Neural crest cell (in vitro differentiated cells): ENCODE data around the gene CSNK2B. TPM values are rescaled to one million over a fixed set of nuclear protein-coding genes. Genes with fewer than 3 reads are reported as not detected.
A peak's percentile ranks its signal among the peaks of the same experiment; 100 is the strongest.

Experiments
- DNase-seq: peaks from one replicate; pipeline ENCODE4 v3.0.0; 2021; ENCODE audit warnings: low read depth, mixed read lengths, low spot score
- H3K27ac Mint-ChIP-seq: one replicate; pipeline ENCODE4 v1.8.0; 2021; ENCODE audit warnings: mild to moderate bottlenecking, mixed read lengths; ENCODE audit not compliant: unreplicated experiment
- H3K27me3 Mint-ChIP-seq: 2 replicates; pipeline ENCODE4 v1.8.0; 2021; ENCODE audit warnings: low read depth, mild to moderate bottlenecking, mixed read lengths
- H3K36me3 Mint-ChIP-seq: 2 replicates; pipeline ENCODE4 v1.8.0; 2021; ENCODE audit warnings: low read depth, mild to moderate bottlenecking, mixed read lengths
- H3K4me1 Mint-ChIP-seq: 2 replicates; pipeline ENCODE4 v1.8.0; 2021; ENCODE audit warnings: mixed read lengths
- H3K4me3 Mint-ChIP-seq: one replicate; pipeline ENCODE4 v1.8.0; 2021; ENCODE audit warnings: mild to moderate bottlenecking, mixed read lengths
- H3K9me3 Mint-ChIP-seq: 2 replicates; pipeline ENCODE4 v1.8.0; 2021; ENCODE audit warnings: mixed read lengths
- total RNA-seq: library from RNA; stranded (reverse); gene quantifications from 2 replicates; pipeline ENCODE4 v1.2.1, GENCODE V29; 2021
- TF ChIP-seq, protein P1 (sequence below): fragments of 200-600 bp; sonication (generic); conservative IDR thresholded peaks from 2 replicates; pipeline ENCODE4 v1.5.0; 2021; ENCODE audit warnings: antibody characterized with exemption, mild to moderate bottlenecking

CSNK2B gene
- total RNA-seq, 1 donor from 2014 or later = 188 TPM

DNA sequence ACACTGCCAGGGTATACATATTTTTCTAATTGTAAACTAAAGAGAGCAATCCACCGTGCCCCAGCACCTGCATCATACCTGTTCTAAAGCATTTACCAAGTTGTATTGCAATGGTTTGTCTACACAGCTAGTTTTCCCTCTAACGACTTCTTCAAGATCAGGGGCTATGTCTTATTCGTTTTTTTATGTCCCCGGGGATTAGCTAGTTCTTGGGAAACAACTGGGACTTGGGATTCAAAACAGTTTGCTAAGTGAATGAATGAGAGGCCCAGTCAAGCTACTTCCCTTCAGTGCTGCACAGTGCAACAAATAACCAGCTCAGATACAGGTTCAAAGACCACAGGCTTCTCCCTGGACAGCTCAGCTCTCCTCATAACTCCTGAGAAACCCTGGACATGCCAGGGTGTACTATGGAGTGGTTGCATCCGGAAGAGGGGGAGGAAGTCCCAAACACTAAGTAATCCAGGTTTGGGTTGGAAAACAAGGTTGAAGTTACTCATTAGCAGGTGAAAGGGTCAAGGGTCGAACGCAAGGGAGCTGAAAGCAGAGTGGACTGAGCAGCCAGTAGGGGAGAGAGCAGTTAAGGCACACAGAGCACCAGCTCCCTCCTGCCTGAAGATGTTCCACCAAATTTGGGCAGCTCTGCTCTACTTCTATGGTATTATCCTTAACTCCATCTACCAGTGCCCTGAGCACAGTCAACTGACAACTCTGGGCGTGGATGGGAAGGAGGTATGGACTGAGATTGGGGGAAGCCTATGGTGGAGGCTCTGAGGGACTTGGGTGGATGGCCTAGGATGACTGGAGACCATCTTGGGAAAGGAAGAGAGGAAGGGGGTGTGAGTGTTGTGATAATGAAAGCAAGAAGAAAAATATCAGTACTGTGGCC lies 10.3 kb upstream of the CSNK2B start, which contains the start of gene APOM:
TSS of gene APOM (plus strand) at position 546 of the 889 bp plus-strand sequence. CDS start at position 619, 73 bp downstream.
- Mint-ChIP-seq H3K36me3 (peaks cover 7% of the 10 kb centered on the region), H3K9me3 (no peaks in the 10 kb centered on the region), H3K4me3 (peak within 1 kb of the TSS; percentile 79), H3K27me3 (peaks cover 9% of the 10 kb centered on the region), H3K27ac (peak within 1 kb of the TSS; percentile 12), H3K4me1 (peaks cover 58% of the 10 kb centered on the region)
- no peak for DNase-seq
- TF ChIP-seq, protein P1, sequence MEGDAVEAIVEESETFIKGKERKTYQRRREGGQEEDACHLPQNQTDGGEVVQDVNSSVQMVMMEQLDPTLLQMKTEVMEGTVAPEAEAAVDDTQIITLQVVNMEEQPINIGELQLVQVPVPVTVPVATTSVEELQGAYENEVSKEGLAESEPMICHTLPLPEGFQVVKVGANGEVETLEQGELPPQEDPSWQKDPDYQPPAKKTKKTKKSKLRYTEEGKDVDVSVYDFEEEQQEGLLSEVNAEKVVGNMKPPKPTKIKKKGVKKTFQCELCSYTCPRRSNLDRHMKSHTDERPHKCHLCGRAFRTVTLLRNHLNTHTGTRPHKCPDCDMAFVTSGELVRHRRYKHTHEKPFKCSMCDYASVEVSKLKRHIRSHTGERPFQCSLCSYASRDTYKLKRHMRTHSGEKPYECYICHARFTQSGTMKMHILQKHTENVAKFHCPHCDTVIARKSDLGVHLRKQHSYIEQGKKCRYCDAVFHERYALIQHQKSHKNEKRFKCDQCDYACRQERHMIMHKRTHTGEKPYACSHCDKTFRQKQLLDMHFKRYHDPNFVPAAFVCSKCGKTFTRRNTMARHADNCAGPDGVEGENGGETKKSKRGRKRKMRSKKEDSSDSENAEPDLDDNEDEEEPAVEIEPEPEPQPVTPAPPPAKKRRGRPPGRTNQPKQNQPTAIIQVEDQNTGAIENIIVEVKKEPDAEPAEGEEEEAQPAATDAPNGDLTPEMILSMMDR = no peak

DNA sequence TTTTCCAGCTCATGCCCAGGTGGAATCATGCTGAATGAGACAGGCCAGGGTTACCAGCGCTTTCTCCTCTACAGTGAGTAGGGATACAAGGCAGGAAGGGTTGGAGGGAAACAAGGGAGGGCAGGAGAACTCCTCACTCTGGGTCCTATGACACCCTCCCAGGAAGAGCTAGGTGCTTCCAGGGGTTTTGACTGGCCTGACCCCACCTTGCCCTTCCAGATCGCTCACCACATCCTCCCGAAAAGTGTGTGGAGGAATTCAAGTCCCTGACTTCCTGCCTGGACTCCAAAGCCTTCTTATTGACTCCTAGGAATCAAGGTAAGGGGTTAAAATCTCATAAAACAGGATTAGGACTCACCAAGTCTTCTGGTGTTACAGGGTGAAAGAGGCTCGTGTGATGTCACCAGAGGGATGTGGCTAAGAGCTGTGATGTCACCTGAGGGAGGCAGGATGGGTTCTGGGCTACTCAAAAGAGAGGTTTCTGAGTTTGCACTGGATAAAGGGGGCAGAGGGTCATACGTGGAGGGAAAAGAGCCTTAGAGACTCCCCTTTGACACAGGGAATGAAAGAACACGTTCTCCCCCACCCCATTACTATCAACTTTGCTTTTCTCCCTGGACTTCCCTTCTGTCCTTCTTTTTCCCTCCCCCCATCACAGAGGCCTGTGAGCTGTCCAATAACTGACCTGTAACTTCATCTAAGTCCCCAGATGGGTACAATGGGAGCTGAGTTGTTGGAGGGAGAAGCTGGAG lies 8.3 kb upstream of the CSNK2B start:
- H3K9me3 Mint-ChIP-seq = no peaks in the 10 kb centered on the region

GRCh38 chr6:31658158-31658688 lies 7.7 kb upstream of the CSNK2B start:
- Mint-ChIP-seq H3K4me3 (peak overlapping the region; percentile 93), H3K27me3 (no peaks in the 10 kb centered on the region), H3K9me3 (no peaks in the 10 kb centered on the region), H3K27ac (no peak overlapping the region), H3K4me1 (peaks cover 47% of the 10 kb centered on the region), H3K36me3 (no peaks in the 10 kb centered on the region)
- DNase-seq = no peak
- TF ChIP-seq, protein P1 = no peak

More for the DNA sequence above, 8.3 kb upstream of the CSNK2B start:
- TF ChIP-seq, protein P1 = no peak
- H3K4me1 Mint-ChIP-seq = peaks cover 50% of the 10 kb centered on the region
- DNase-seq = no peak
- peaks cover 4% of the 10 kb centered on the region for H3K27me3 Mint-ChIP-seq
- H3K36me3 Mint-ChIP-seq = no peaks in the 10 kb centered on the region
- H3K27ac Mint-ChIP-seq = no peak overlapping the region
- H3K4me3 Mint-ChIP-seq = peak overlapping the region; percentile 93

GRCh38 chr6:31658983-31659648 lies 6.8 kb upstream of the CSNK2B start:
- TF ChIP-seq, protein P1 = no peak
- DNase-seq = no peak
- no peaks in the 10 kb centered on the region for H3K36me3 Mint-ChIP-seq
- H3K27ac Mint-ChIP-seq = no peak overlapping the region
- no peaks in the 10 kb centered on the region for H3K27me3 Mint-ChIP-seq
- H3K4me1 Mint-ChIP-seq = peaks cover 56% of the 10 kb centered on the region
- peak overlapping the region; percentile 93 for H3K4me3 Mint-ChIP-seq
- no peaks in the 10 kb centered on the region for H3K9me3 Mint-ChIP-seq
